Endothelial cell of umbilical vein (primary cell): ENCODE measurements around the gene ESPNL. TPM values are rescaled to one million over a fixed set of nuclear protein-coding genes. Genes with fewer than 3 reads are reported as not detected.

Source experiments
- BruUV-seq: library from RNA; stranded (reverse); fragments of 400-500 nt; replicated peaks from 2 replicates; lab custom pipeline; 2021; lab: Mats Ljungman, UMichigan
- CTCF ChIA-PET: fragments of 300-600, 350-600 bp; sonication (Branson Sonifier 250); formaldehyde crosslinking; loops from one replicate; lab custom pipeline; 2021; ENCODE audit warnings: antibody characterized with exemption, inconsistent platforms; lab: Charles Lee
- POLR2A ChIA-PET: fragments of 300-600, 350-600 bp; sonication (Branson Sonifier 250); formaldehyde crosslinking; loops from one replicate; lab custom pipeline; 2021; ENCODE audit warnings: antibody characterized with exemption, inconsistent platforms; lab: Charles Lee
- DNase-seq: peaks from one replicate; pipeline ENCODE4 v3.0.0-alpha.2; 2011; ENCODE audit warnings: low read depth, low spot score
- FAIRE-seq: peaks from 2 replicates; lab custom pipeline; 2011; peaks lifted over from hg19 to GRCh38; lab: Jason Lieb, UNC
- H2AFZ ChIP-seq: 2 replicates; pipeline ENCODE4 v1.6.0; 2012; ENCODE audit warnings: low read depth, low read length, control low read depth, inconsistent platforms
- H3K27ac ChIP-seq: 2 replicates; pipeline ENCODE4 v1.5.1; 2011; ENCODE audit warnings: low read depth, mild to moderate bottlenecking, control low read depth, low read length, moderate library complexity; ENCODE audit not compliant: insufficient read depth
- H3K27me3 ChIP-seq, 2 experiments: 2 replicates each; pipeline versions ENCODE4 v1.6.0 to v1.6.1; 2011; ENCODE audit warnings: low read length in 2 of 2, mixed read lengths in 1 of 2; ENCODE audit not compliant: control insufficient read depth in 2 of 2, insufficient read depth in 2 of 2
- H3K36me3 ChIP-seq, 2 experiments: 2 replicates in 1 of 2; 3 replicates in 1 of 2; pipeline ENCODE4 v1.5.1; 2011; ENCODE audit warnings: low read length in 2 of 2, mild to moderate bottlenecking in 1 of 2, moderate library complexity in 1 of 2; ENCODE audit not compliant: control insufficient read depth in 2 of 2, insufficient read depth in 2 of 2; ENCODE audit errors: extremely low read depth in 1 of 2
- H3K4me1 ChIP-seq: 3 replicates; pipeline ENCODE4 v1.5.1; 2011; ENCODE audit warnings: mild to moderate bottlenecking, low read length; ENCODE audit not compliant: control insufficient read depth, insufficient read depth; ENCODE audit errors: extremely low read depth
- H3K4me2 ChIP-seq: 2 replicates; pipeline ENCODE4 v1.6.1; 2011; ENCODE audit warnings: low read length, control low read depth, mixed read lengths; ENCODE audit not compliant: insufficient read depth
- H3K4me3 ChIP-seq, 3 experiments: fragments of 200-600 bp in 1 of 3; sonication (generic), shearing (Covaris generic) in 1 of 3; replicated peaks in 1 of 3; 2 replicates each; pipeline ENCODE4 v1.5.1; 2011 to 2016; ENCODE audit warnings: control low read depth in 3 of 3, low read length in 3 of 3, mild to moderate bottlenecking in 2 of 3, inconsistent platforms in 1 of 3, low read depth in 1 of 3, moderate library complexity in 1 of 3; ENCODE audit not compliant: insufficient read depth in 1 of 3
- H3K79me2 ChIP-seq: 2 replicates; pipeline ENCODE4 v1.6.0; 2012; ENCODE audit warnings: low read length, inconsistent platforms; ENCODE audit not compliant: control insufficient read depth, insufficient read depth
- H3K9ac ChIP-seq: replicated peaks from 2 replicates; pipeline ENCODE3; 2011; ENCODE audit warnings: low read length, control low read depth; ENCODE audit not compliant: insufficient read depth; ENCODE audit errors: extremely low read depth
- H3K9me1 ChIP-seq: replicated peaks from 3 replicates; pipeline ENCODE4 v1.6.0; 2011; ENCODE audit warnings: mild to moderate bottlenecking, low read length; ENCODE audit not compliant: control insufficient read depth, insufficient read depth; ENCODE audit errors: extremely low read depth
- H3K9me3 ChIP-seq: replicated peaks from 2 replicates; pipeline ENCODE4 v1.5.1; 2012; ENCODE audit warnings: low read length, inconsistent platforms; ENCODE audit not compliant: control insufficient read depth, insufficient read depth
- H4K20me1 ChIP-seq: replicated peaks from 2 replicates; pipeline ENCODE3; 2011; ENCODE audit warnings: mild to moderate bottlenecking, low read length; ENCODE audit not compliant: control insufficient read depth, insufficient read depth; ENCODE audit errors: extremely low read depth
- CTCF ChIP-seq, 2 donors: IDR thresholded peaks; 1 replicate in 1 of 2; 2 replicates in 1 of 2; pipeline ENCODE4 v1.5.1; 2011; ENCODE audit warnings: low read length in 2 of 2, mild to moderate bottlenecking in 2 of 2, moderate library complexity in 2 of 2, control low read depth in 1 of 2, inconsistent platforms in 1 of 2, low read depth in 1 of 2; ENCODE audit not compliant: insufficient read depth in 1 of 2; ENCODE audit errors: extremely low read depth in 1 of 2
- EZH2 ChIP-seq: IDR thresholded peaks from 2 replicates; pipeline ENCODE4 v1.6.1; 2012; ENCODE audit warnings: borderline replicate concordance, low read depth, mild to moderate bottlenecking, moderate library complexity, low read length, inconsistent platforms; ENCODE audit not compliant: severe bottlenecking
- FOS ChIP-seq: IDR thresholded peaks from 2 replicates; pipeline ENCODE4 v1.6.1; 2011; ENCODE audit warnings: mild to moderate bottlenecking, low read length, moderate library complexity, borderline replicate concordance; ENCODE audit not compliant: insufficient read depth
- GATA2 ChIP-seq: IDR thresholded peaks from 2 replicates; pipeline ENCODE4 v1.7.0; 2011; ENCODE audit warnings: low read depth, mild to moderate bottlenecking, moderate library complexity, mixed read lengths, low read length; ENCODE audit not compliant: insufficient read length, insufficient read depth
- JUN ChIP-seq: IDR thresholded peaks from 2 replicates; pipeline ENCODE4 v1.6.1; 2011; ENCODE audit warnings: borderline replicate concordance, low read depth; ENCODE audit not compliant: insufficient read length, insufficient read depth
- MAX ChIP-seq: IDR thresholded peaks from 2 replicates; pipeline ENCODE4 v1.6.1; 2011; ENCODE audit not compliant: insufficient read depth, insufficient read length
- dilution Hi-C: fragments of 300-500 bp; cut with MboI; formaldehyde crosslinking; loops from one replicate; pipeline ENCODE4 v1.15.0; 2019; ENCODE audit warnings: low sequenced_read_pairs; ENCODE audit not compliant: extremely low pct_ligation_motif_present
- intact Hi-C: fragments of 100-400 bp; cut with micrococcal nuclease; formaldehyde crosslinking; loops from one replicate; pipeline ENCODE4 v1.10.0; 2022
- polyA plus RNA-seq, 4 experiments: library from polyadenylated mRNA; depleted of rRNA in 3 of 4; stranded (reverse) in 3 of 4; unstranded in 1 of 4; fragments of >200 nt; gene quantifications; 2 replicates each; pipeline versions ENCODE4 v1.2.1 to v1.2.3, GENCODE V29; 2011 to 2012; ENCODE audit warnings: missing spikeins in 1 of 4
- total RNA-seq: library from RNA; stranded (reverse); gene quantifications from 2 replicates; pipeline ENCODE4 v1.2.3, GENCODE V29; 2021

The ESPNL gene
- total and polyA plus RNA-seq, 2 donors (not counting 3 experiments of a cell fraction or from before 2014, with no cell fraction given) = not detected

GRCh38 chr2:238106698-238107524, 6.8 kb downstream of the ESPNL start:
- H3K36me3 ChIP-seq = no peaks in the 10 kb centered on the region
- no peaks in the 10 kb centered on the region for H3K9me1 ChIP-seq
- H3K4me2 ChIP-seq = no peak overlapping the region
- H2AFZ ChIP-seq = no peak overlapping the region
- H3K27me3 ChIP-seq = no peaks in the 10 kb centered on the region
- no peaks in the 10 kb centered on the region for H4K20me1 ChIP-seq
- no peak overlapping the region for H3K4me3 ChIP-seq
- no peak for DNase-seq
- no peak overlapping the region for H3K9ac ChIP-seq
- intact Hi-C loops (loop anchor here (1.0 to 10.0 kb wide), 2 partner anchors 182 to 249 kb away; no protein-coding TSS in a partner anchor), dilution Hi-C loops (no loop called here)
- BruUV-seq = no TSS peak
- ChIA-PET CTCF (interaction anchor here (1.5 to 1.9 kb wide), 2 partner anchors 156 to 249 kb away, joined by 4 to 5 read pairs; no protein-coding TSS in a partner anchor), POLR2A (no interaction called here)
- H3K9me3 ChIP-seq = no peaks in the 10 kb centered on the region
- no peak for FAIRE-seq
- no peaks in the 10 kb centered on the region for H3K79me2 ChIP-seq
- no peaks in the 10 kb centered on the region for H3K4me1 ChIP-seq
- no peak for TF ChIP-seq EZH2
- peak in 1 of 2 donors; percentile 24 for TF ChIP-seq CTCF (IDR thresholded peaks at IDR 0.05; ENCODE audit: extremely low read depth in 1 of 2, insufficient read depth in 1 of 2, low read depth in 1 of 2, low read length in 2 of 2)
- TF ChIP-seq GATA2 = no peak
- TF ChIP-seq MAX = no peak
- no peak for TF ChIP-seq JUN
- TF ChIP-seq FOS = no peak
- no peak overlapping the region for H3K27ac ChIP-seq
